Measurements from ENCODE around the gene MYDGF. TPM values are rescaled to one million over a fixed set of nuclear protein-coding genes. Genes with fewer than 3 reads are reported as not detected.
"Not testable (repeated sequence)": the region's sequence is repeated elsewhere in the genome, so short reads cannot be mapped to it uniquely, and the experiment has no call there.

MYDGF gene
- polyA plus RNA-seq, 1 experiment, result 126 TPM

DNA sequence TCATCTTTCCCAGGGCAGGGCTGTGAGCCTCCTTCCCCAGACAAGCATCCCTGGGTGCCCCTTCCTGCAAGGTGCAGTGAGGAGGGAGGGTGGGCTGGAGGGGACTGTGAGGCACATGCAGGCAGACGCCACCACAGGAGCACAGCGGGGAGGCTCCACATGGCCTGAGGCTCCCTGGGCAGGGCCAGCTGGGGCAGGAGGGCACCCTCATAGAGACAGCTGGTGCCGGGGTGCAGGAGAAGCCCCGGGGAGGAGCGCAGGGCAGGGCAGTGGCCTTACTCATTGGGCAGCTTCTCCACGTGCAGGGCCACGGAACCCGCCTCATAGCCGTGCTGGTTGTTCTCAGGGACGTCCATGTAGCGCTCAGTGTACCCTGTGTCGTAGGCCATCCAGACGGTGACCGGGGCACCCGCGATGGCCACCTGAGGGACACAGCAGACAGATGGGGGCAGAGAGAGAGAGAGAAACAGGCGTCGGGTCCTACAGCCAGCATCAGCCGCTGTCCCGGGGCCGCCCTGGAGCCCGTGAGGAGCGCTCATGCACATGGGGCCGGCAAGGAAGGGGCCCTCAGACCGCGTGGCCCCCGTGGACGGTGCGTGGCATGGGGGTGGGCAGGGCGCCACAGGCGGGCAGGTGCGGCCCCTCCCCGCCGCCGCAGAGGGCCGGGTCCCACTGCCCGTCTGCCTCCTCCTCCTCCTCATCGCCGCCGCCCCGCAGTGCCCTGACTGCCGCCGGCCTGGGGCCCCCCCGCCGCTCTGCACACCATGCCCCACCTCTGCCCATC, 12.5 kb upstream of the MYDGF start:
- H3K27me3 ChIP-seq (ENCODE audit: control insufficient read depth, insufficient read depth, low read length), result no peaks in the 10 kb centered on the region
- peaks cover 5% of the 10 kb centered on the region; the same call in 1 of the 2 replicates for H3K9me3 ChIP-seq (ENCODE audit: control insufficient read depth, insufficient read depth, low read length)
- no peak for DNase-seq (ENCODE audit: low read depth, low spot score)
- ChIA-PET POLR2A (no interaction called here), CTCF (no interaction called here)
- H3K27ac ChIP-seq (ENCODE audit: low read depth, low read length), result no peak overlapping the region
- no peak overlapping the region for H3K4me3 ChIP-seq (ENCODE audit: low read depth, low read length)
- TF ChIP-seq, protein P1, sequence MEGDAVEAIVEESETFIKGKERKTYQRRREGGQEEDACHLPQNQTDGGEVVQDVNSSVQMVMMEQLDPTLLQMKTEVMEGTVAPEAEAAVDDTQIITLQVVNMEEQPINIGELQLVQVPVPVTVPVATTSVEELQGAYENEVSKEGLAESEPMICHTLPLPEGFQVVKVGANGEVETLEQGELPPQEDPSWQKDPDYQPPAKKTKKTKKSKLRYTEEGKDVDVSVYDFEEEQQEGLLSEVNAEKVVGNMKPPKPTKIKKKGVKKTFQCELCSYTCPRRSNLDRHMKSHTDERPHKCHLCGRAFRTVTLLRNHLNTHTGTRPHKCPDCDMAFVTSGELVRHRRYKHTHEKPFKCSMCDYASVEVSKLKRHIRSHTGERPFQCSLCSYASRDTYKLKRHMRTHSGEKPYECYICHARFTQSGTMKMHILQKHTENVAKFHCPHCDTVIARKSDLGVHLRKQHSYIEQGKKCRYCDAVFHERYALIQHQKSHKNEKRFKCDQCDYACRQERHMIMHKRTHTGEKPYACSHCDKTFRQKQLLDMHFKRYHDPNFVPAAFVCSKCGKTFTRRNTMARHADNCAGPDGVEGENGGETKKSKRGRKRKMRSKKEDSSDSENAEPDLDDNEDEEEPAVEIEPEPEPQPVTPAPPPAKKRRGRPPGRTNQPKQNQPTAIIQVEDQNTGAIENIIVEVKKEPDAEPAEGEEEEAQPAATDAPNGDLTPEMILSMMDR (IDR thresholded peaks at IDR 0.05; ENCODE audit: low read depth, low read length), result no peak

DNA sequence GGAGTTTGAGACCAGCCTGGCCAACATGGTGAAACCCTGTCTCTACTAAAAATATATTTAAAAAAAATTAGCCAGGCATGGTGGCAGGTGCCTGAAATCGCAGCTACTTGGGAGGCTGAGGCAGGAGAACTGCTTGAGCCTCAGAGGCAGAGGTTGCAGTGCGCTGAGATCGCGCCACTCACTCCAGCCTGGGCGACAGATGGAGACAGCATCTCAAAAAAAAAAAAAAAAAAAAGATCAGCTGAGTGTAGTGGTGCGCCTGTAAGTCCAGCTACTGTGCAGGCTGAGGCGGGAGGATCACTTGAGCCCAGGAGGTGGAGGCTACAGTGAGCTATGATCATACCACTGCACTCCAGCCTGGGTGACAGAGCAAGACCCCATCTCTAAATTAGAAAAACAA, 9.9 kb upstream of the MYDGF start:
- H3K4me3 ChIP-seq (ENCODE audit: low read depth, low read length); H3K27ac ChIP-seq (ENCODE audit: low read depth, low read length); H3K9me3 ChIP-seq (ENCODE audit: control insufficient read depth, insufficient read depth, low read length); H3K27me3 ChIP-seq (ENCODE audit: control insufficient read depth, insufficient read depth, low read length); DNase-seq (ENCODE audit: low read depth, low spot score): not testable (repeated sequence)
- ChIA-PET CTCF (interaction anchor here (0.9 kb wide), 1 partner anchor 43 kb away, joined by 3 read pairs; no protein-coding TSS in a partner anchor), POLR2A (interaction anchor here (0.7 to 1.1 kb wide), 2 partner anchors 10 to 104 kb away, joined by 3 to 4 read pairs; partner anchors contain the start of gene MYDGF)

DNA sequence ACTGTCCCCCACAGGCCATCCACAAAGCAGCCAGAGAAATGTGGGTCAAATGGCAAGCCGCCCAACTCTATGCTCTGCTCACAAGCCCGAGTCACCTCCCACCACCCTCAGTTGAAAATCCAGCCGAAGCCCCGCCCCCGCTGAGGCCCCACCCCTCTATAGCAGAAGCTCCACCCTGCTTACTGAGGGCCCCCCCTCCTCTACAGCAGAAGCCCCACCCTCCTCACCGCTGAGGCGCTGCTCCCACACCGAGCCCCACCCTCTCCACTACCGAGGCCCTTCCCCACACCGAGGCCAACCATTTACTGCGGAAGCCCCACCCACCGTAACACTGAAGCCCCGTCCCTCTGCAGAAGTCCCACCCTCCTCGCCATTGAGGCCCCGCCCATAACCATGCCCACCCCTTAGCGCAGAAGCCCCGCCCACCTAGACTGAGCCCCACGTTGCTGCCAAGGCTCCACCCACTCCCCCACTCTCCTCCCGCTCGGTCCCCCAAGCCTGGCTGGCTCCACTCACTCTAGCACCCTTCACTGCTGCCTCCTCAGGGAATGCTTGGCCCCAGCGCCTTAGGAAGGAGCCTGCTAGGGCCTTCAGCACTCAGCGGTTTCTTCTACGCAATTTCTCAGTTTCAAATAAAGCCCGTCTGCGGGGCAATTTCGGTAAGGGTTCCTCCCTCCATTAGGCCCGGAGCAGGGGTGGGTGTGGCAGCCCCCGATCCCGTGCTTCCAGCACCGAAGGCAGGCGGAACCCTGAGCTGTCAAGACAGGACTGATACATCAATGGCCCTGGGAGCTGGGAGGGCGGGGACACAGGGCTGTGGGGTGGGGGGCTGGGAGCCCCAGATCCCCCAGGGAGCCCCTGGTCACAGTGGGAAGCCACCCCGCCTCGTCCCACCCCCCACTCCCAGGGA, 9.0 kb upstream of the MYDGF start:
- DNase-seq (ENCODE audit: low read depth, low spot score), result no peak
- ChIA-PET CTCF (interaction anchor here (0.6 kb wide), 1 partner anchor 67 kb away, joined by 4 read pairs; no protein-coding TSS in a partner anchor), POLR2A (interaction anchor here (1.1 kb wide), 1 partner anchor 9 kb away, joined by 4 read pairs; the partner anchor contains the start of gene MYDGF)
- H3K9me3 ChIP-seq (ENCODE audit: control insufficient read depth, insufficient read depth, low read length), result peaks cover 5% of the 10 kb centered on the region; the same call in 1 of the 2 replicates
- no peak overlapping the region for H3K27ac ChIP-seq (ENCODE audit: low read depth, low read length)
- H3K4me3 ChIP-seq (ENCODE audit: low read depth, low read length), result no peak overlapping the region
- TF ChIP-seq, protein P1 (IDR thresholded peaks at IDR 0.05; ENCODE audit: low read depth, low read length), result no peak
- H3K27me3 ChIP-seq (ENCODE audit: control insufficient read depth, insufficient read depth, low read length), result no peaks in the 10 kb centered on the region

DNA sequence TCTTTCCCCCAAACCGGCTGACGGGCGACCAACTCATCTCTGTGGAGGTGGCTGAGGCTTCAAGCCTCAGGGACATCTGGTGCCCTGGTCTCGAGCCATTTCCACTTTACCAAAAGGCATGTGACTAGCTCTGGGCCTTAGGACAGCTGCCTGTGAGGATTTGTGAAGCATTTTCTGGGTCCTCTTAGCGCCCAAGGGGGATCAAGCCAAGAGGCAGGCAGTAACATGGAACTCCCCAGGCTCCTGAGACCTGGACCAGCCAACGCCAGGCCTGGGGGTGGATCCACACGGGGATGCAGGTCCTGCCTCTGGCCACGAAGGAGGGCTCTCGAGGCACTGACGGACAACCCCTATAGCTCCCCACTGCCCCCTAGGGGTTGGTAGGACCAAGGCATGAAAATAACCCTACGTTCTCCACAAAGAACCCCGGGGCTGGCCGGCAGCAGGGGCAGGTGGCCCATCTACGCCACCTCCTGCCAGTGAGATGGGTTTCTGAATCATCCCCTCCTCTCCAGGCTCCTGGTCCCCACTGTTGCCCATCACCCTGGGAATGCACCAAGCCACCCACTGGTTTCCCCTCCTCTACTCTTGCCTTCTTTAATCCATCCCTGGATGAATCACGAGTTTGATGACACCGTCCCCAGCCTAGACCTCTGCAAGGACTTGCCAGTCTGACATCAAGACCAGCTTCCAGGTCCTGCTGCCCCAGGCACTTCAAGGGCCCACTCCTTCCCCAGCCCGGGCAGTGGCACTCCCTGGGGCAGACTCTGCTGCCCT, 7.0 kb upstream of the MYDGF start:
- peaks cover 5% of the 10 kb centered on the region; the same call in 1 of the 2 replicates for H3K9me3 ChIP-seq (ENCODE audit: control insufficient read depth, insufficient read depth, low read length)
- DNase-seq (ENCODE audit: low read depth, low spot score), result no peak
- ChIA-PET CTCF (no interaction called here), POLR2A (no interaction called here)
- TF ChIP-seq, protein P1 (IDR thresholded peaks at IDR 0.05; ENCODE audit: low read depth, low read length), result peak; percentile 49
- no peak overlapping the region for H3K27ac ChIP-seq (ENCODE audit: low read depth, low read length)
- H3K4me3 ChIP-seq (ENCODE audit: low read depth, low read length), result no peak overlapping the region
- H3K27me3 ChIP-seq (ENCODE audit: control insufficient read depth, insufficient read depth, low read length), result no peaks in the 10 kb centered on the region

DNA sequence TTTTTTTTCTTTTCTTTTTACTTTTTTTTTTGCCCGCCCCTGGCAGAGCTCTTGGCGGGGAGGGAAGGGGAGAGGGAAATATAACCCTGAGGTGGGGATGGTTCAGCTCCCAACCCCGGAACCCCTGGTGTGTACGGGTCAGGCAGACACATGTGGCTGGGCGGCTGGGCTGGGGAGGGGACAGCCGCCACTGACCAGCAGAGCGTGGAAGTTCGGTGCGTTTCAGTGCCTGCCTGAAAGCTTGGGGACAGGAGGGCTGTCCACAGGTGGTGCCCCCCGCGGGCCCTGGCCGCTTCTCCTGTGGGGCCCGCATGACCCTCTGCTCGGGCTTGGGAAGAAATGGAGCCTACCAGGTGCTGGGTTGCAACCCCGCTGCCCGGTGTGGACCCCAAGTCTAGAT, 5.2 kb upstream of the MYDGF start:
- POLR2A ChIA-PET, result no interaction called here
- Histone ChIP-seq H3K27ac (ENCODE audit: low read depth, low read length) (no peak overlapping the region), H3K9me3 (ENCODE audit: control insufficient read depth, insufficient read depth, low read length) (peaks cover 9% of the 10 kb centered on the region; the same call in 1 of the 2 replicates), H3K27me3 (ENCODE audit: control insufficient read depth, insufficient read depth, low read length) (no peaks in the 10 kb centered on the region), H3K4me3 (ENCODE audit: low read depth, low read length) (no peak overlapping the region)
- no peak for DNase-seq (ENCODE audit: low read depth, low spot score)
- CTCF ChIA-PET, result no interaction called here
- TF ChIP-seq, protein P1 (IDR thresholded peaks at IDR 0.05; ENCODE audit: low read depth, low read length), result no peak

Measured in AG04450 (cell line).